Endodermal cell (in vitro differentiated cells): ENCODE results near the gene GSC2. TPM values are rescaled to one million over a fixed set of nuclear protein-coding genes. Genes with fewer than 3 reads are reported as not detected.
A peak's percentile ranks its signal among the peaks of the same experiment; 100 is the strongest.

ENCODE experiments used
- DNase-seq: peaks from one replicate; pipeline ENCODE4 v3.0.0-alpha.2; 2017
- H3K27ac ChIP-seq: 2 replicates; pipeline ENCODE4 v1.5.1; 2013; ENCODE audit warnings: mild to moderate bottlenecking, low read depth, low read length, moderate library complexity
- H3K27me3 ChIP-seq: 2 replicates; pipeline ENCODE4 v1.6.1; 2013; ENCODE audit warnings: mild to moderate bottlenecking, low read length, moderate library complexity; ENCODE audit not compliant: insufficient read depth, control insufficient read depth, poor library complexity, severe bottlenecking
- H3K36me3 ChIP-seq: 2 replicates; pipeline ENCODE4 v1.7.0; 2013; ENCODE audit warnings: mild to moderate bottlenecking, low read length, moderate library complexity; ENCODE audit not compliant: control insufficient read depth, insufficient read depth
- H3K4me1 ChIP-seq: one replicate; pipeline ENCODE4 v1.7.0; 2013; ENCODE audit warnings: low read length; ENCODE audit not compliant: control insufficient read depth, insufficient read depth
- H3K4me3 ChIP-seq: 2 replicates; pipeline ENCODE4 v1.5.1; 2013; ENCODE audit warnings: mild to moderate bottlenecking, low read length, moderate library complexity
- H3K9ac ChIP-seq: 2 replicates; pipeline ENCODE4 v1.6.1; 2013; ENCODE audit warnings: mild to moderate bottlenecking, low read length, moderate library complexity; ENCODE audit not compliant: poor library complexity, severe bottlenecking; ENCODE audit errors: extremely low read depth
- H3K9me3 ChIP-seq: 2 replicates; pipeline ENCODE4 v1.6.1; 2013; ENCODE audit warnings: mild to moderate bottlenecking, low read length, moderate library complexity; ENCODE audit not compliant: control insufficient read depth
- H3K27ac Mint-ChIP-seq: 2 replicates; pipeline ENCODE4 v1.8.0; 2020; ENCODE audit warnings: mixed read lengths
- H3K27me3 Mint-ChIP-seq: 2 replicates; pipeline ENCODE4 v1.8.0; 2021; ENCODE audit warnings: mild to moderate bottlenecking, mixed read lengths; ENCODE audit not compliant: insufficient read depth
- H3K36me3 Mint-ChIP-seq: 2 replicates; pipeline ENCODE4 v1.8.0; 2020; ENCODE audit warnings: low read depth, mixed read lengths
- H3K4me1 Mint-ChIP-seq: 2 replicates; pipeline ENCODE4 v1.8.0; 2020; ENCODE audit warnings: mixed read lengths
- H3K4me3 Mint-ChIP-seq: 2 replicates; pipeline ENCODE4 v1.8.0; 2020; ENCODE audit warnings: mild to moderate bottlenecking, moderate library complexity, mixed read lengths
- H3K9me3 Mint-ChIP-seq: 2 replicates; pipeline ENCODE4 v1.8.0; 2020; ENCODE audit warnings: mild to moderate bottlenecking, mixed read lengths
- WGBS, 2 experiments: methylation state at CpG; one replicate each; pipeline versions ENCODE4 v1.1.5 to v1.1.7; 2013; ENCODE audit warnings: missing lambda C conversion rate in 2 of 2, mixed read lengths in 1 of 2; ENCODE audit not compliant: insufficient coverage in 1 of 2, insufficient read length in 1 of 2; 5-methylcytosine and 5-hydroxymethylcytosine counted together
- total RNA-seq, 2 donors: library from RNA; stranded (reverse); fragmentation: NEBNext Ultra II Directional in 1 of 2; extraction: Animal tissue kit (Norgen Biotek cat#: 25700) in 1 of 2; gene quantifications; 2 replicates in 1 of 2; 3 replicates in 1 of 2; pipeline ENCODE4 v1.2.1, GENCODE V29; 2021
- TF ChIP-seq, protein P1 (sequence below): fragments of 200-600 bp; sonication (generic); conservative IDR thresholded peaks from 2 replicates; pipeline ENCODE4 v1.5.0; 2021; ENCODE audit warnings: antibody characterized with exemption, mild to moderate bottlenecking

GSC2 gene
- total RNA-seq, 2 donors from 2014 or later, result not detected

- Mint-ChIP-seq H3K9me3 (no peaks in the 10 kb centered on the region), H3K4me3 (no peak overlapping the region), H3K4me1 (peaks cover 19% of the 10 kb centered on the region), H3K36me3 (peaks cover 7% of the 10 kb centered on the region), H3K27me3 (no peaks in the 10 kb centered on the region), H3K27ac (no peak overlapping the region)
- no peak overlapping the region for H3K27ac ChIP-seq
- H3K36me3 ChIP-seq, result peaks cover 8% of the 10 kb centered on the region
- H3K27me3 ChIP-seq, result no peaks in the 10 kb centered on the region
- DNase-seq, result no peak
- H3K4me3 ChIP-seq, result no peak overlapping the region
- H3K9ac ChIP-seq, result no peak overlapping the region
- peaks cover 3% of the 10 kb centered on the region for H3K4me1 ChIP-seq
- no peaks in the 10 kb centered on the region for H3K9me3 ChIP-seq
- TF ChIP-seq, protein P1, sequence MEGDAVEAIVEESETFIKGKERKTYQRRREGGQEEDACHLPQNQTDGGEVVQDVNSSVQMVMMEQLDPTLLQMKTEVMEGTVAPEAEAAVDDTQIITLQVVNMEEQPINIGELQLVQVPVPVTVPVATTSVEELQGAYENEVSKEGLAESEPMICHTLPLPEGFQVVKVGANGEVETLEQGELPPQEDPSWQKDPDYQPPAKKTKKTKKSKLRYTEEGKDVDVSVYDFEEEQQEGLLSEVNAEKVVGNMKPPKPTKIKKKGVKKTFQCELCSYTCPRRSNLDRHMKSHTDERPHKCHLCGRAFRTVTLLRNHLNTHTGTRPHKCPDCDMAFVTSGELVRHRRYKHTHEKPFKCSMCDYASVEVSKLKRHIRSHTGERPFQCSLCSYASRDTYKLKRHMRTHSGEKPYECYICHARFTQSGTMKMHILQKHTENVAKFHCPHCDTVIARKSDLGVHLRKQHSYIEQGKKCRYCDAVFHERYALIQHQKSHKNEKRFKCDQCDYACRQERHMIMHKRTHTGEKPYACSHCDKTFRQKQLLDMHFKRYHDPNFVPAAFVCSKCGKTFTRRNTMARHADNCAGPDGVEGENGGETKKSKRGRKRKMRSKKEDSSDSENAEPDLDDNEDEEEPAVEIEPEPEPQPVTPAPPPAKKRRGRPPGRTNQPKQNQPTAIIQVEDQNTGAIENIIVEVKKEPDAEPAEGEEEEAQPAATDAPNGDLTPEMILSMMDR, result no peak
Observed at GRCh38 chr22:19110646-19111045, 39.4 kb downstream of the GSC2 start.

DNA sequence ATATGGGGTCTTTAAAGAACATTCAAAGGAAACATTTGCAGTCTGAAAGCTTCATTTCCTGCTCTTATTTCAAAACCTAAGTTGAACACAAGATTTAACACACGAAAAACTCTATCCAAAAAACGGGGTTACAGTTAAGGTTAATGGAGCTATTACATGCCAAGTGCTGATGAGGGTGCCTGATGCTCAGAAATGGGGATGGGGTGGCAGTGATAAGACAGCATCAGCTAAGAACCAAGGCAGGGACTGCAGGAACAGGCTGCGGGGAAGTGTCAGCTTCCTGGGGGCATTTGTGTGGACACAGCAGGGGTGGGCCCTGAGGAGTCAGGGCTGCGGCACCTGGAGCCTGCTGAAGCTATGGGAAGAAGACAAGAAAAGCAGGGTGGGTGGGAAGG, 40.0 kb downstream of the GSC2 start:
- 0 to 50% methylated on average over 1 to 3 of the region's 4 CpGs for WGBS, 2 experiments
- H3K27ac Mint-ChIP-seq, result no peak overlapping the region

DNA sequence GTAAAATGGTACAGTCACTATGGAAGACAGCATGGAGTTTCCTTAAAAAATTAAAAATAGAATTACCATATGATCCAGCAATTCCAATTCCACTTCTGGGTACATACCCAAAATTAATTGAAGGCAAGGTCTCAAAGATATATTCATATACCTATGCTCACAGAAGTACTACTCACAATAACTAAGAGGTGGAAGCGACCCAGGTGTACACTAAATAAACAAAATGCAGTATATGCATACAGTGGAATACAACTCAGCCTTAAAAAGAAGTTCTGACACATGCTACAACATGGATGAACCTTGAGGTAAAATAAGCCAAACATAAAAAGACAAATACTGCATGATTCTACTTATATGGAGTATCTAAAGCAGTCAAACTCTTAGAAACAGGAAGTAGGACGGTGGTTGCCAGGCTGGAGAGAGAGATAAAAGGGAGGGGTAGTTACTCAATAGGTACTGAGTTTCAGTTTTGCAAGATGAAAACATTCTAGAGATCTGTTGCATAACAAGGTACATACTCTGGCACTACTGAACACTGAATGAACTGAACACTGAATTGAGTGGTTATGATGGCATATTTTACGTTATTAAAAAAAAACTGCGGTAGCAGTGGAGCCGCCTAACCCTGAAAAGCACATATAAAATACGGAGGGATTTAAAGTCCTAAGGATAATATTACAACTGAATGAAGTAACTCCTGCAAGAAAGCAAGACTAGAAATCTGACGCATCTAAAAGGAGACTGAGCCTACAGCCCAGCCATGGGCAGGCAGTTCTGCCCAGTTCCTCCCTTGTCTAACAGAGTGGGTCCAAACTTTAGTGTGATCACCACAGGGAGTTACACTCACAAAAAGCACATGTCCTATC, 40.7 kb downstream of the GSC2 start:
- Mint-ChIP-seq H3K27me3 (no peaks in the 10 kb centered on the region), H3K9me3 (no peaks in the 10 kb centered on the region), H3K36me3 (peaks cover 4% of the 10 kb centered on the region), H3K4me3 (no peak overlapping the region), H3K4me1 (peaks cover 19% of the 10 kb centered on the region), H3K27ac (peak overlapping the region; percentile 57)
- no peak for DNase-seq
- H3K36me3 ChIP-seq, result peaks cover 4% of the 10 kb centered on the region
- WGBS, 2 experiments, result 84 to 85% methylated on average over 6 to 7 of the region's 7 CpGs
- H3K9ac ChIP-seq, result no peak overlapping the region
- peaks cover 3% of the 10 kb centered on the region for H3K4me1 ChIP-seq
- H3K27ac ChIP-seq, result no peak overlapping the region
- no peaks in the 10 kb centered on the region for H3K9me3 ChIP-seq
- TF ChIP-seq, protein P1, result no peak
- H3K27me3 ChIP-seq, result no peaks in the 10 kb centered on the region
- no peak overlapping the region for H3K4me3 ChIP-seq

More for the DNA sequence above, 40.0 kb downstream of the GSC2 start:
- H3K4me1 Mint-ChIP-seq, result peaks cover 19% of the 10 kb centered on the region
- H3K4me1 ChIP-seq, result peaks cover 3% of the 10 kb centered on the region
- H3K9me3 ChIP-seq, result no peaks in the 10 kb centered on the region
- H3K4me3 ChIP-seq, result no peak overlapping the region
- no peaks in the 10 kb centered on the region for H3K9me3 Mint-ChIP-seq
- H3K27me3 ChIP-seq, result no peaks in the 10 kb centered on the region
- H3K36me3 ChIP-seq, result peaks cover 4% of the 10 kb centered on the region
- TF ChIP-seq, protein P1, result no peak
- no peaks in the 10 kb centered on the region for H3K27me3 Mint-ChIP-seq
- H3K9ac ChIP-seq, result no peak overlapping the region
- no peak overlapping the region for H3K4me3 Mint-ChIP-seq
- no peak overlapping the region for H3K27ac ChIP-seq
- no peak for DNase-seq
- H3K36me3 Mint-ChIP-seq, result peaks cover 4% of the 10 kb centered on the region
